Fibroblast of gingiva (primary cell): ENCODE results near the gene NKAIN2.
"Not testable (repeated sequence)": the region's sequence is repeated elsewhere in the genome, so short reads cannot be mapped to it uniquely, and the experiment has no call there.

Source experiments
- DNase-seq: peaks from one replicate; pipeline ENCODE4 v3.0.0-alpha.2; 2011; ENCODE audit warnings: low read depth

Gene NKAIN2

DNA sequence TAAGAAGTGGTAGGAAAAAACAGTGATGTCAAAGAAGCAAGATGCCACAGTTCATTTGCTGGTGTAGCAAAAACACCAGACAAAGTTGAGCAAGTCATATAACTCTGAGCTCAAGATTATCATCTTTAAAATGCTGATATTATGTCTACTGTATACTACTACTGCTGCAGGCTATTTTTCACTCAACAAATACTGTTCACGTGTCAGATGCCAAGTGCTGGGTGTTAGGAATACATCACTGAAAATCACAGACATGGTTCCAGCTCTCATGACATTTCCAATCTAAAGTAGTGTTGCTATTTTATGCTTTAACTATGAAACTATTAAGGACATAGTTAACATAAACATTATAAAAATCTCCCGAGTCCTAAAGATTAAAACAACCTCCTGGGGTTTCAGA lies 163.0 kb downstream of the NKAIN2 start:
- no peak for DNase-seq

GRCh38 chr6:123967905-123968304 lies 164.2 kb downstream of the NKAIN2 start:
- no peak for DNase-seq

DNA sequence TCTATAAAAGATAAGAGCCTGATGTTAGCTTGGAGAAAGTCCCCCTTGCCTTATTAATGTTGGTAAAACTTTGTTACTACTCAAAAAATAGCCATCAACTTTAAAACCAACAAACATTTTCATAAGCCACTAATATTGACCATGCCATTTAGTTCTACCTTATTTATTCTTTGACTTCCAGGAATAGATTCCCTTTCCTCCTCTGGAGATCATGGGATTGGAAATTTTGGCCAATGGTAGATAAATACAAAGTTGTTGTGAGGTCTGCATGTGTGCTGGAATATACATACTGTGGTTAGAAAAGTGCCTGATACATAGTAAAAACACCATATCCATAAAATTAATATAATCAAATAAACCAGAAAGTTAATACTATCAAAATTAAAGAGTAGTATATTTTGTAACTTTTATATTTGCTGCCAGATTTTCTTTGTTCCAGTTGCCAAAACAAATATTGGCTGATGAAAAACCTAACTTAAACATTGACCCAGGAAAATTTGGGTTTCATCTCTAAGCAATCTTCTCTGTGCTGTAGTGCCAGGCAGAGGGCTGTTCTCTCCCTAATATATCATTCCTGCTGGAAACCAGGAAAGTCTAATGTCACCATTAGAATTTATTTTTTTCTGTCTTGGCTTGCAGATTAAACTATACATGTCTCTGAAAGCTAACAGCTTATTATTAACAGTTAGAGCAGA lies 169.1 kb downstream of the NKAIN2 start:
- no peak for DNase-seq

- DNase-seq, result no peak
These were observed 176.6 kb downstream of the NKAIN2 start for GRCh38 chr6:123980311-123980710.

- DNase-seq, result no peak
These were observed 183.3 kb downstream of the NKAIN2 start for GRCh38 chr6:123986938-123987337.

- not testable (repeated sequence) for DNase-seq
These were observed 186.3 kb downstream of the NKAIN2 start for GRCh38 chr6:123989918-123990317.

DNA sequence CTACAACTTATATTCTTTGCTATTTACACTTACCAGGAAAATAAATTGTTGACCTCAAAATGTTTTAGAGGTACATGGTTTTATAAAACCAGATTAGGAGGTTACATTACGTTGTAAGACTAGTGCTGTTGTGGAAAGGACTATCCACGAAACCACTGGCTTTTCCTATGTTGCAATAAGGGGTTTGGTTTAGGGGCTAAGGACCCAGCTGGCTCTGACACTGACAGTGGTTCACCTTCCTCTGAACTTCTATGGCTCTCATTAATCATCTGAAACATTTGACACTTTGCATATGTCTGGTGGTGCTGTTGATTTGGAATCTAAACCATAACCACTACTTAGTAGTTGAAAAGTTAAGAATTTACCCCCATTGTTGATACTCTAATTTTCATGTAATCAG lies 186.7 kb downstream of the NKAIN2 start:
- DNase-seq, result no peak

DNA sequence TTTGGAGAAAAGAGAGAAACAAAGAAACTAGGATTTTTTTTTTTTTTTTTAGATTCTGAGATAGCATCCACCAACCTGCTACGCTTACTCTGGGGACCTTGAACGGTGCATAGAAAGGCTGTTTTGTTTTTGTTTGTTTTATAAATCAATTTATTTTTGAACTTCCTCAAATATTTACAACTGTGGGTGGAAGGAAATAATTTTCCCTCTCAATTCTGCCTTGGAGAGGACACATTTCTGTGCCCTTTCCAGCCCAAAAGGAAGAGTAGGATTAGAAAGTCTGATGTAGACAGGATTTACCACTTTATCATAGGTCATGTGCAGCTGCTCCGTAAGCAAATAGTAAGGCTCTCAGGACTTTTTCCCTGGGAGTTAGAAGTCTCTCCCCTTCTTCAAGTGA lies 190.5 kb downstream of the NKAIN2 start:
- DNase-seq, result no peak

- DNase-seq, result no peak
These were observed 191.4 kb downstream of the NKAIN2 start for GRCh38 chr6:123994891-123995635.

- no peak for DNase-seq
These were observed 193.6 kb downstream of the NKAIN2 start for GRCh38 chr6:123997223-123997622.

- DNase-seq, result no peak
These were observed 198.9 kb downstream of the NKAIN2 start for GRCh38 chr6:124002377-124003081.

GRCh38 chr6:124007266-124007665 lies 203.6 kb downstream of the NKAIN2 start:
- DNase-seq, result no peak

DNA sequence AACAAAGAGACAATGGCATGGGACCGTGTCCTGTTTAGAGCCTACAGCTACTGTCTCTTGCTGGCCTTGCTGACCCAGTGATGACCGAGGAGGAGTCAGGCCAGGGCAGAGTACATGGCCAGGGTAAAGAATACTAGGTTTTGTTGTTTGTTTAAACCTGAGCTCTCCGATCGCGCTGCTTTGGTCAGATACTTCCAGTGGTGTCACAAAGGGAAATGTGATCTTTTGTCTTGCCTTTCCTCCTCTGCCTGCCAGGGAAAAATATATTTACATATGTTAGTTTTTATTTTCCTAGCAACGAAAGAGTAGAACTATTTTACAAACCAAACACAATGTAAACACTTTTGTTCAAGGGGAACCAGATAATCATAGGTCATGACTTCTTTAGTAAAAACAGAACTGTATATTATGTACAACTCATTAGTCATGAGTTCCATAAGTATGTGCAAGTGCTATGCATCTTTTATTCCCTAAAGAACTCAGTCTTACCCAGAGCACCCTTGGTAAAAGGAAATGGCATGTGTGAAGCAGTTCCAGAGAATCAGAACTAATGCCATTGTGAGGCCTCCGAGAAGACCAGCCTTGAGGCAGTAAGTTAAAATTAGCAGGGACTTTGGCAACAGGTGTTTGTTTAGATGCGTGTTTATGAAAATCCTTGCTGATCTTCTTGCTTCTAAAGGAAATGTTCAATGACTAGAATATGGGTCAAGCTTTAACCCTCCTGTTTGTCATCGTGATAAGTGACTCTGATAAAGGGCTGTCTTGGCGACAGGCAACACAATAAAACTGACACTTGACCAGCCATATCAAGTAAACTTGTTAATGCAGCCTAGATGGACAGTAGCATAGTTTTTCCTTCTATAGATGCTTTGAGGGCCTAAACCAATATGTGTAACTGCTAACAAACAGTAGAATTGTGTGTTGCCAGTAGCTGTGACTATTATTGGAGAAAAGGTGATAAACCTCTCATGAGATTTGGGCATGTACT lies 204.6 kb downstream of the NKAIN2 start:
- no peak for DNase-seq

GRCh38 chr6:124008988-124009765 lies 205.5 kb downstream of the NKAIN2 start:
- no peak for DNase-seq

GRCh38 chr6:124010574-124010973 lies 206.9 kb downstream of the NKAIN2 start:
- DNase-seq, result no peak

DNA sequence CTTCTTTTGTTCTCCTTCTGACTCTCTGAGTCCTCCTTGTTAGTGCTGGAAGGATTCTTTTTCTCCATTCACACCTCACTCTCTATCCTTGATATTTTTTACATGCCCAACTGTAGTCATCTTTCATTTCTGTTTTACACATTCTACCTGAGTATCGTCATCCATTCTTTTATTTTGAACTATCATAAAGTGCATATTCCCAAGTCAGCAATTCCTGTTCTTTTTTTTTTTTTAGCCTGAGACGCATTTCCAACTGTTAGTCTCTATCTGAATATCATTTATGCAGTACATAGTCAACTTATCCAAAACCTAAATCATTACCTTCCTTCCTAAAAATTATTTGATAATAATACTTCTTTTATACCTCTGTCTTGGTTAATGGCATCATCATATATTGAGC lies 207.5 kb downstream of the NKAIN2 start:
- DNase-seq, result no peak

- DNase-seq, result not testable (repeated sequence)
These were observed 218.4 kb downstream of the NKAIN2 start for GRCh38 chr6:124022051-124022450.

- DNase-seq, result no peak
These were observed 219.0 kb downstream of the NKAIN2 start for GRCh38 chr6:124022641-124023040.

GRCh38 chr6:124026694-124027093 lies 223.0 kb downstream of the NKAIN2 start:
- DNase-seq, result no peak

- no peak for DNase-seq
These were observed 223.7 kb downstream of the NKAIN2 start for GRCh38 chr6:124027392-124027791.

DNA sequence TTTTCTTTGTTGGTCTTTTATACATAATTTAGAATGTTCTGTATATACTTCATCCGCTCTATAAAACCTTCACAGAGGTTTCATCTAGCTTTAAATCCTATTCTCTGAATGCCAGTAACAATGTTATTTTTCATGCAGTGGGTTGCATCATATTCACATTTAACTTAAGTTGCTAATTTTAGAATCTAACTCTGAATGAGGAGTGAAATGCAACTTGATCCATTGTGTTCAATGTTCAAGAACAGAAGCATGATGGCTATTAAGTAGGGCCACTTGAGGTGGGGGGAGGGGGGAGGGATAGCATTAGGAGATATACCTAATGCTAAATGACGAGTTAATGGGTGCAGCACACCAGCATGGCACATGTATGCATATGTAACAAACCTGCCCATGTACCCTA lies 224.5 kb downstream of the NKAIN2 start:
- DNase-seq, result no peak
